Upper lobe of left lung (tissue), 6 donors: ENCODE data around the gene CEBPB. TPM values are rescaled to one million over a fixed set of nuclear protein-coding genes. Genes with fewer than 3 reads are reported as not detected.
"Not testable (repeated sequence)": the region's sequence is repeated elsewhere in the genome, so short reads cannot be mapped to it uniquely, and the experiment has no call there.

ENCODE experiments used
- ATAC-seq, 2 donors: fragments of 200-7000 bp; cut with Tn5 transposase; one replicate each; pipeline ENCODE4 v1.9.1; 2022; ENCODE audit warnings: mild to moderate bottlenecking in 2 of 2, moderate library complexity in 2 of 2; ENCODE audit not compliant: low FRiP score in 2 of 2
- DNase-seq, 2 donors: peaks; one replicate each; pipeline ENCODE4 v3.0.0-alpha.2; 2019 to 2020
- H3K27ac ChIP-seq, 4 donors: fragments of 200-600 bp; sonication (generic); one replicate each; pipeline ENCODE4 v1.5.1; 2016 to 2019
- H3K27me3 ChIP-seq, 4 donors: fragments of 200-600 bp; sonication (generic); one replicate each; pipeline ENCODE4 v1.5.1; 2017 to 2019
- H3K36me3 ChIP-seq, 4 donors: fragments of 200-600 bp; sonication (generic); one replicate each; pipeline ENCODE4 v1.5.1; 2016 to 2019
- H3K4me1 ChIP-seq, 4 donors: fragments of 200-600 bp; sonication (generic); one replicate each; pipeline ENCODE4 v1.5.1; 2018 to 2019
- H3K4me3 ChIP-seq, 4 donors: fragments of 200-600 bp; sonication (generic); one replicate each; pipeline ENCODE4 v1.5.1; 2017 to 2019; ENCODE audit warnings: mild to moderate bottlenecking in 2 of 4, moderate library complexity in 1 of 4
- H3K9me3 ChIP-seq, 4 donors: fragments of 200-600 bp; sonication (generic); one replicate each; pipeline ENCODE4 v1.5.1; 2018 to 2019
- EP300 ChIP-seq, 4 donors: sonication (generic); formaldehyde crosslinking; IDR thresholded peaks; one replicate each; pipeline ENCODE4 v1.5.1; 2017; ENCODE audit warnings: antibody characterized with exemption in 4 of 4, control low read depth in 2 of 4
- POLR2A ChIP-seq, 4 donors: fragments of 450-650 bp; IDR thresholded peaks; one replicate each; pipeline ENCODE4 v1.5.1; 2016 to 2017; ENCODE audit warnings: antibody characterized with exemption in 4 of 4, mild to moderate bottlenecking in 2 of 4
- POLR2AphosphoS5 ChIP-seq, 2 donors: sonication (generic); formaldehyde crosslinking; IDR thresholded peaks; one replicate each; pipeline ENCODE4 v1.5.1; 2017; ENCODE audit warnings: antibody characterized with exemption in 2 of 2
- WGBS, 2 donors: methylation state at CpG; one replicate each; pipeline ENCODE4 v1.1.5; 2017 to 2018; 5-methylcytosine and 5-hydroxymethylcytosine counted together
- total RNA-seq, 6 donors: library from RNA; depleted of rRNA in 4 of 6; stranded (reverse); fragments of >200 nt in 4 of 6; gene quantifications; one replicate each; pipeline versions ENCODE4 v1.1.0 to v1.2.1, GENCODE V29; 2016 to 2021
- TF ChIP-seq, protein P1 (sequence below), 6 experiments: fragments of 450-650 bp in 4 of 6; fragments of 200-600 bp in 2 of 6; sonication (generic) in 2 of 6; IDR thresholded peaks; one replicate each; pipeline ENCODE4 v1.5.1; 2016 to 2019; ENCODE audit warnings: antibody characterized with exemption in 6 of 6
- donor health status: DM: no; HTN: no; CAD: no; lungs with moderate emphysema.
- donor health status: DM: no; HTN: yes; CAD: no; lungs with severe emphysema.

The CEBPB gene
- total RNA-seq, 6 donors from 2014 or later, result 161 to 411 (median 292) TPM

DNA sequence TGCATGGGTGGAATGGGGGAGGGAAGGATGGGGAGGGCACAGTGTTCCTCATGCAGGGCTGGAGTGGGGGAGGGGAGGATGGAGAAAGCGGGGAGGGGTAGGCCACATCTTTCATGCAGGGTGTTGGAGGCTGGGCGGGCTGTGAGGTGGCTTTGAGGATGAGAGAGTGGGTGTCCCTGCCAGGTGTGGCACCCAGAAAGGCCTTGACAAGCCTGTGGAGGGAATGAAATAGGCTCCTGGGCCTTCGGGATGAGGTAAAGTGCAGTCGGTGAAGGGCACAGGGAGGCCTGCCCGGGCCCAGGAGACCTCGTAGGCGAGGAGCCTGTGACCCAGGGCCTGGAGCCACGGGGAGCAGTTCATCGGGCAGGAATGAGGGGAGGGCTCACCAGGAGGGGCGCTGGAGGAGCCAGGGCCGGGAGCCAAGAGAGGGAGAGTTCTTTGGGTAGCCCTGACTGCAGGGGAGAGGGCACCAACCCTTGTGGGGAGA lies 7.6 kb downstream of the CEBPB start:
- TF ChIP-seq POLR2AphosphoS5 (IDR thresholded peaks at IDR 0.05) (peak in 1 of 2 donors; percentile 11), EP300 (IDR thresholded peaks at IDR 0.05) (no peak)
- peaks cover 0 to 36% (median 12%) of the 10 kb centered on the region in 4 donors for H3K36me3 ChIP-seq
- no peak for ATAC-seq

DNA sequence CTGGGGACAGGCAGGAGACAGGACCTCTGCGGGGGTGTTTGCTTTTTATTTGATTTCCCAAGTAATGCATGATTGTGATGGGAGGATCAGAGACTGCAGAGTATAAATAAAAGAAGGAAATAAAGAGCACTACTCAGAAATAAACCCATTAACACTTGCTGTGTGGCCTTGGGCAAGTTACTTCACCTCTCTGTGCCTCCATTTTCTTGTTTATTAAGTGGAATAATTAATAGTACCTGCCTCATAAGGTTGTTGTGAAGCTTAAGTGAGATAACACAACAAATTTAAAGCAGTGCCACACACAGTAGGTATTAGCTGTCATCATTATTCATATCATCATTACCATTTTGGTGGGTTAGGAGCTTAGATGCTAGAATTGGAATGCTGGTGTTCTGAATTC lies 8.1 kb downstream of the CEBPB start:
- no peak for TF ChIP-seq POLR2A (IDR thresholded peaks at IDR 0.05)
- TF ChIP-seq, protein P1, sequence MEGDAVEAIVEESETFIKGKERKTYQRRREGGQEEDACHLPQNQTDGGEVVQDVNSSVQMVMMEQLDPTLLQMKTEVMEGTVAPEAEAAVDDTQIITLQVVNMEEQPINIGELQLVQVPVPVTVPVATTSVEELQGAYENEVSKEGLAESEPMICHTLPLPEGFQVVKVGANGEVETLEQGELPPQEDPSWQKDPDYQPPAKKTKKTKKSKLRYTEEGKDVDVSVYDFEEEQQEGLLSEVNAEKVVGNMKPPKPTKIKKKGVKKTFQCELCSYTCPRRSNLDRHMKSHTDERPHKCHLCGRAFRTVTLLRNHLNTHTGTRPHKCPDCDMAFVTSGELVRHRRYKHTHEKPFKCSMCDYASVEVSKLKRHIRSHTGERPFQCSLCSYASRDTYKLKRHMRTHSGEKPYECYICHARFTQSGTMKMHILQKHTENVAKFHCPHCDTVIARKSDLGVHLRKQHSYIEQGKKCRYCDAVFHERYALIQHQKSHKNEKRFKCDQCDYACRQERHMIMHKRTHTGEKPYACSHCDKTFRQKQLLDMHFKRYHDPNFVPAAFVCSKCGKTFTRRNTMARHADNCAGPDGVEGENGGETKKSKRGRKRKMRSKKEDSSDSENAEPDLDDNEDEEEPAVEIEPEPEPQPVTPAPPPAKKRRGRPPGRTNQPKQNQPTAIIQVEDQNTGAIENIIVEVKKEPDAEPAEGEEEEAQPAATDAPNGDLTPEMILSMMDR (IDR thresholded peaks at IDR 0.05), result no peak
- TF ChIP-seq POLR2AphosphoS5 (IDR thresholded peaks at IDR 0.05), result no peak
- TF ChIP-seq EP300 (IDR thresholded peaks at IDR 0.05), result no peak
- WGBS, 2 donors, result 85 to 86% methylated on average over 1 of the region's 1 CpG
- H3K4me3 ChIP-seq, result no peak overlapping the region
- H3K27ac ChIP-seq, result peak overlapping the region in 1 of 4 donors; percentile 58
- H3K36me3 ChIP-seq, result peaks cover 0 to 31% (median 9%) of the 10 kb centered on the region in 4 donors
- no peak for DNase-seq
- ATAC-seq, result no peak
- H3K27me3 ChIP-seq, result no peaks in the 10 kb centered on the region
- H3K4me1 ChIP-seq, result peaks cover 12 to 21% (median 19%) of the 10 kb centered on the region in 4 donors
- no peaks in the 10 kb centered on the region for H3K9me3 ChIP-seq

More for the DNA sequence above, 7.6 kb downstream of the CEBPB start:
- no peak for DNase-seq
- no peaks in the 10 kb centered on the region for H3K9me3 ChIP-seq
- H3K4me1 ChIP-seq, result peaks cover 17 to 26% (median 21%) of the 10 kb centered on the region in 4 donors
- H3K27me3 ChIP-seq, result no peaks in the 10 kb centered on the region
- 64 to 72% methylated on average over 11 of the region's 11 CpGs for WGBS, 2 donors
- H3K27ac ChIP-seq, result peak overlapping the region in 1 of 4 donors; percentile 58
- no peak overlapping the region for H3K4me3 ChIP-seq

DNA sequence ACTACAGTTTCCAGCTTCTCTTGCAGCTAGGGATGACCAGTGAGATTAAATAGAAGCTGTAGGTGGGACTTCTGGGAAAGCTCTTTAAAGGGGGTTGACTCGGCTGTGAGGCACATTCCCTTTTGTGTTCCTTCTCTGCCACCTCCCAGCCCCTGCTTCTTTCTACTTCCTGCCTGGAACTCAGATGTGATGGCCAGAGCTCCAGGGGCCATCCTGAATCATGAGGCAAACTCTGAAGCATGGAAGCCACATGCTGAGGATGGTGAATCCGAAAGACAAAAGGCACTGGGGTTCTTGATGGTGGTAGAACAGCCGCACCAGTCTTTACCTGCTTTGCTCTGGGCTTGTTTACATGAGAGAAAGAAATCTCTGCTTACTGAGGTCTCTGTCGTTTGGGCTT lies 9.1 kb downstream of the CEBPB start:
- H3K27ac ChIP-seq, result no peak overlapping the region
- TF ChIP-seq POLR2AphosphoS5 (IDR thresholded peaks at IDR 0.05) (no peak), EP300 (IDR thresholded peaks at IDR 0.05) (no peak), POLR2A (IDR thresholded peaks at IDR 0.05) (no peak)
- TF ChIP-seq, protein P1 (IDR thresholded peaks at IDR 0.05), result no peak

DNA sequence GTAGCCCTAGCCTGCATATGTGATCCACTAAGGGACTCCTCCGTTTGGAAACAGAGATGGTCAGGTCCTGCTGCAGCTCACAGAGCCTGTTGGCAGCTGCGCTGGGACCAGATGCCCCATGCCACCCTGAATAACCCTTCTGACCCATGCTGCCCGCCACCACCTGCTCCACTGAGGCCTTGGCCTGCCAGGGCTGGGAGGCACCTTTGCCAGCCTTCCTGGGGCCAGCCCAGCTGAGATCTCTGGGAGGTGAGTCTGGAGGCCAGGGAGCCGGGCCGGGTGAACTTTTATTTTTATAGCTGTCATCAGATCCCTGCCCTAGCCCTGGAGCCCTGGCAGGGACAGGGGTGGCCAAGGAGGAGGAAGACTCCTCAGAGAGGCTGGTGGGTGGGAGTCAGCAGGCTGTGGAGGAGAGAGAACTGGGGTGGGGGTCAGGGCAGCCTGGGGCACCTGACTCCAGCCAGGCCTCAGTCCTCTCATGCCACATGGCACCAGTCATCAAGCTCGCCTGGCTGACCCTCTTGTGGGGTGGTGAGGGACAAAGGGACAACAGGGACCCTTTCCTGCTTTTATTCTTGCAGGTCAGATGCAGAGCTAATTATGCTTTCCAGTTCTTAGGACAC lies 10.0 kb downstream of the CEBPB start:
- Histone ChIP-seq H3K9me3 (no peaks in the 10 kb centered on the region), H3K4me3 (no peak overlapping the region), H3K36me3 (peaks cover 0 to 12% (median 0%) of the 10 kb centered on the region in 4 donors), H3K4me1 (peaks cover 0 to 5% (median 2%) of the 10 kb centered on the region in 4 donors), H3K27me3 (no peaks in the 10 kb centered on the region), H3K27ac (no peak overlapping the region)
- ATAC-seq (no peak), DNase-seq (no peak)
- 100% methylated on average over 3 to 6 of the region's 6 CpGs for WGBS, 2 donors
- TF ChIP-seq POLR2AphosphoS5 (IDR thresholded peaks at IDR 0.05) (no peak), EP300 (IDR thresholded peaks at IDR 0.05) (no peak), POLR2A (IDR thresholded peaks at IDR 0.05) (no peak)
- TF ChIP-seq, protein P1 (IDR thresholded peaks at IDR 0.05), result no peak

More for the DNA sequence above, 9.1 kb downstream of the CEBPB start:
- no peaks in the 10 kb centered on the region for H3K27me3 ChIP-seq
- ATAC-seq, result no peak
- 84 to 87% methylated on average over 4 of the region's 4 CpGs for whole genome bisulfite sequencing, 2 donors
- H3K36me3 ChIP-seq, result peaks cover 0 to 21% (median under 1%) of the 10 kb centered on the region in 4 donors
- no peaks in the 10 kb centered on the region for H3K9me3 ChIP-seq
- peaks cover 2 to 12% (median 10%) of the 10 kb centered on the region in 4 donors for H3K4me1 ChIP-seq
- H3K4me3 ChIP-seq, result no peak overlapping the region
- no peak for DNase-seq

DNA sequence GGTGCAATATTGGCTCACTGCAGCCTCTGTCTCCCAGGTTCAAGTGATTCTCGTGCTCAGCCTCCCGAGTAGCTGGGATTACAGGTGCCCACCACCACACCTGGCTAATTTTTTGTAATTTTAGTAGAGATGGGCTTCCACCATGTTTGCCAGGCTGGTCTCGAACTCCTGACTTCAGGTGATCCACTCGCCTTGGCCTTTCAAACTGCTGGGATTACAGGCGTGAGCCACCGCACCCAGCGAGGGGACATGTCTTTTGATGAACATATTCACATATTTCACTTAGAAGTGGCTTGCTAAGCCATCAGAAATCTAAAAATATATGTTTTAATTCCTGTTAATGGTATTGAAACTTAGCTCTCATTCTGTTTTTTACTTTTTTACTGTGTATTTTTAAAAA lies 11.1 kb downstream of the CEBPB start:
- DNase-seq, H3K4me3 ChIP-seq, H3K27ac ChIP-seq, H3K9me3 ChIP-seq, ATAC-seq, H3K4me1 ChIP-seq, H3K36me3 ChIP-seq, H3K27me3 ChIP-seq: not testable (repeated sequence)
- 94 to 97% methylated on average over 7 of the region's 7 CpGs for WGBS, 2 donors

DNA sequence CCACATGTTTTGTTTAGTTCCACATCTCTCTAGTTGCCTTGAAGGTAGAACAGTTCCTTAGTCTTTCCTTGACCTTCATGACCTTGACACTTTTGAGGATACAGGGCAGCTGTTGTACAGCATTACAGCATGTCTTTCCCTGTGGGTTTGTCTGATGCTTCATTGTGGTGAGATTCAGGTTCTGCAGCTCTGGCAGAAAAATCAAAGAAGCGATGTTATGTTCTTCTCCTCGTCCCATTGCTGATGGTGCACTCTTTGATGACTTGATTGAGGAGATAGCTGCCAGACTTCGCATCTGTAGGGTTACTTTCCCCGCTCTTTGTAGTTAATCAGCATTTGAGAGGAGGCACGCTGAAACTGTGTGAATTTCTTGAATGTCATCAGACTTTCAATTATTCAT lies 12.0 kb downstream of the CEBPB start:
- DNase-seq (no peak), ATAC-seq (no peak)
- Histone ChIP-seq H3K4me3 (no peak overlapping the region), H3K4me1 (peaks cover 0 to 5% (median 0%) of the 10 kb centered on the region in 4 donors), H3K9me3 (no peaks in the 10 kb centered on the region), H3K27ac (no peak overlapping the region), H3K36me3 (no peaks in the 10 kb centered on the region), H3K27me3 (no peaks in the 10 kb centered on the region)
- TF ChIP-seq POLR2AphosphoS5 (IDR thresholded peaks at IDR 0.05) (no peak), POLR2A (IDR thresholded peaks at IDR 0.05) (no peak)
- 86 to 91% methylated on average over 5 of the region's 5 CpGs for WGBS, 2 donors
